Measurements from ENCODE around the gene ALX4.

The ALX4 gene

GRCh38 chr11:44256673-44257291, 53.2 kb downstream of the ALX4 start:
- DNase-seq (ENCODE audit: low spot score), result no peak
- Histone ChIP-seq H2BK5ac (ENCODE audit: low read length) (no peak overlapping the region), H3K18ac (ENCODE audit: low read length) (no peak overlapping the region), H3K27ac (replicated peaks; ENCODE audit: low read length) (no peak overlapping the region), H3K4me3 (ENCODE audit: low read length in 2 of 2) (no peak overlapping the region), H2BK120ac (ENCODE audit: low read depth, low read length) (no peak overlapping the region), H2BK15ac (ENCODE audit: low read length) (no peak overlapping the region), H3K4me2 (ENCODE audit: insufficient read depth, low read length, poor library complexity, severe bottlenecking) (no peak overlapping the region), H3K9me3 (replicated peaks in 1 of 2; ENCODE audit: control insufficient read depth in 2 of 2, insufficient read depth in 1 of 2, low read depth in 1 of 2, low read length in 2 of 2) (peaks cover 1 to 9% of the 10 kb centered on the region in 2 donors), H2AK5ac (ENCODE audit: low read depth, low read length) (no peak overlapping the region), H3K79me1 (ENCODE audit: low read depth, low read length) (no peaks in the 10 kb centered on the region), H3K23ac (ENCODE audit: low read depth, low read length, poor library complexity) (no peak overlapping the region), H4K8ac (ENCODE audit: low read depth, low read length) (no peak overlapping the region), H3K4ac (ENCODE audit: low read length) (no peak overlapping the region), H3K27me3 (ENCODE audit: control insufficient read depth in 3 of 3, insufficient read depth in 3 of 3, low read depth in 1 of 3, low read length in 3 of 3) (no peaks in the 10 kb centered on the region), H3K4me1 (ENCODE audit: control insufficient read depth in 2 of 2, insufficient read depth in 1 of 2, low read depth in 1 of 2, low read length in 2 of 2) (peaks cover 4 to 13% of the 10 kb centered on the region in 2 donors), H4K91ac (ENCODE audit: low read depth, low read length, poor library complexity) (no peak overlapping the region), H2BK12ac (ENCODE audit: low read length) (no peak overlapping the region), H3K14ac (ENCODE audit: low read length) (no peak overlapping the region), H3K9ac (ENCODE audit: low read depth, low read length, poor library complexity) (no peak overlapping the region), H2AFZ (ENCODE audit: low read length) (no peak overlapping the region), H3K36me3 (replicated peaks in 1 of 2; ENCODE audit: control insufficient read depth in 2 of 2, insufficient read depth in 2 of 2, low read length in 2 of 2) (no peaks in the 10 kb centered on the region)
- WGBS, 2 donors (ENCODE audit: extremely low coverage in 2 of 2, insufficient read length in 2 of 2, insufficient replicate concordance in 1 of 2), result no CpG with 5 or more reads among the region's 4 CpGs

GRCh38 chr11:44255406-44256071, 54.4 kb downstream of the ALX4 start:
- H2BK15ac ChIP-seq (ENCODE audit: low read length), result no peak overlapping the region
- H3K14ac ChIP-seq (ENCODE audit: low read length), result no peak overlapping the region
- no peak overlapping the region for H2BK5ac ChIP-seq (ENCODE audit: low read length)
- H3K18ac ChIP-seq (ENCODE audit: low read length), result no peak overlapping the region
- no peak overlapping the region for H3K27ac ChIP-seq (replicated peaks; ENCODE audit: low read length)
- no peak overlapping the region for H3K23ac ChIP-seq (ENCODE audit: low read depth, low read length, poor library complexity)
- no peak overlapping the region for H3K4me3 ChIP-seq (ENCODE audit: low read length in 2 of 2)
- no peak overlapping the region for H2AFZ ChIP-seq (ENCODE audit: low read length)
- peaks cover 4 to 13% of the 10 kb centered on the region in 2 donors for H3K4me1 ChIP-seq (ENCODE audit: control insufficient read depth in 2 of 2, insufficient read depth in 1 of 2, low read depth in 1 of 2, low read length in 2 of 2)
- no peak overlapping the region for H3K9ac ChIP-seq (ENCODE audit: low read depth, low read length, poor library complexity)
- H4K91ac ChIP-seq (ENCODE audit: low read depth, low read length, poor library complexity), result no peak overlapping the region
- no peak overlapping the region for H4K8ac ChIP-seq (ENCODE audit: low read depth, low read length)
- no peak overlapping the region for H3K4ac ChIP-seq (ENCODE audit: low read length)
- H3K9me3 ChIP-seq (replicated peaks in 1 of 2; ENCODE audit: control insufficient read depth in 2 of 2, insufficient read depth in 1 of 2, low read depth in 1 of 2, low read length in 2 of 2), result peaks cover 1 to 9% of the 10 kb centered on the region in 2 donors
- no peak for DNase-seq (ENCODE audit: low spot score)
- no peaks in the 10 kb centered on the region for H3K79me1 ChIP-seq (ENCODE audit: low read depth, low read length)
- no peaks in the 10 kb centered on the region for H3K36me3 ChIP-seq (replicated peaks in 1 of 2; ENCODE audit: control insufficient read depth in 2 of 2, insufficient read depth in 2 of 2, low read length in 2 of 2)
- no CpG with 5 or more reads among the region's 6 CpGs for WGBS, 2 donors (ENCODE audit: extremely low coverage in 2 of 2, insufficient read length in 2 of 2, insufficient replicate concordance in 1 of 2)
- no peak overlapping the region for H2BK120ac ChIP-seq (ENCODE audit: low read depth, low read length)
- H3K4me2 ChIP-seq (ENCODE audit: insufficient read depth, low read length, poor library complexity, severe bottlenecking), result no peak overlapping the region
- no peaks in the 10 kb centered on the region for H3K27me3 ChIP-seq (ENCODE audit: control insufficient read depth in 3 of 3, insufficient read depth in 3 of 3, low read depth in 1 of 3, low read length in 3 of 3)
- no peak overlapping the region for H2BK12ac ChIP-seq (ENCODE audit: low read length)
- no peak overlapping the region for H2AK5ac ChIP-seq (ENCODE audit: low read depth, low read length)

- no peak overlapping the region for H2BK15ac ChIP-seq (ENCODE audit: low read length)
- H3K4me3 ChIP-seq (ENCODE audit: low read length in 2 of 2), result no peak overlapping the region
- no peak overlapping the region for H2BK120ac ChIP-seq (ENCODE audit: low read depth, low read length)
- no peak overlapping the region for H2BK5ac ChIP-seq (ENCODE audit: low read length)
- no peak overlapping the region for H3K4me2 ChIP-seq (ENCODE audit: insufficient read depth, low read length, poor library complexity, severe bottlenecking)
- H3K9ac ChIP-seq (ENCODE audit: low read depth, low read length, poor library complexity), result no peak overlapping the region
- H3K27ac ChIP-seq (replicated peaks; ENCODE audit: low read length), result no peak overlapping the region
- H2AFZ ChIP-seq (ENCODE audit: low read length), result no peak overlapping the region
- H4K91ac ChIP-seq (ENCODE audit: low read depth, low read length, poor library complexity), result no peak overlapping the region
- H3K4ac ChIP-seq (ENCODE audit: low read length), result no peak overlapping the region
- H2BK12ac ChIP-seq (ENCODE audit: low read length), result no peak overlapping the region
- H3K18ac ChIP-seq (ENCODE audit: low read length), result no peak overlapping the region
- H4K8ac ChIP-seq (ENCODE audit: low read depth, low read length), result no peak overlapping the region
- no peak for DNase-seq (ENCODE audit: low spot score)
- no peaks in the 10 kb centered on the region for H3K27me3 ChIP-seq (ENCODE audit: control insufficient read depth in 3 of 3, insufficient read depth in 3 of 3, low read depth in 1 of 3, low read length in 3 of 3)
- H3K14ac ChIP-seq (ENCODE audit: low read length), result no peak overlapping the region
- no CpG with 5 or more reads among the region's 2 CpGs for WGBS, 2 donors (ENCODE audit: extremely low coverage in 2 of 2, insufficient read length in 2 of 2, insufficient replicate concordance in 1 of 2)
- no peak overlapping the region for H3K23ac ChIP-seq (ENCODE audit: low read depth, low read length, poor library complexity)
- H3K79me1 ChIP-seq (ENCODE audit: low read depth, low read length), result no peaks in the 10 kb centered on the region
- H3K4me1 ChIP-seq (ENCODE audit: control insufficient read depth in 2 of 2, insufficient read depth in 1 of 2, low read depth in 1 of 2, low read length in 2 of 2), result no peaks in the 10 kb centered on the region
- H3K9me3 ChIP-seq (replicated peaks in 1 of 2; ENCODE audit: control insufficient read depth in 2 of 2, insufficient read depth in 1 of 2, low read depth in 1 of 2, low read length in 2 of 2), result peaks cover 1 to 9% of the 10 kb centered on the region in 2 donors
- no peak overlapping the region for H2AK5ac ChIP-seq (ENCODE audit: low read depth, low read length)
- no peaks in the 10 kb centered on the region for H3K36me3 ChIP-seq (replicated peaks in 1 of 2; ENCODE audit: control insufficient read depth in 2 of 2, insufficient read depth in 2 of 2, low read length in 2 of 2)
Observed at GRCh38 chr11:44252999-44253602, 56.8 kb downstream of the ALX4 start.

- Histone ChIP-seq H3K4me3 (ENCODE audit: low read length in 2 of 2) (no peak overlapping the region), H3K27me3 (ENCODE audit: control insufficient read depth in 3 of 3, insufficient read depth in 3 of 3, low read depth in 1 of 3, low read length in 3 of 3) (no peaks in the 10 kb centered on the region), H2BK5ac (ENCODE audit: low read length) (no peak overlapping the region), H3K4ac (ENCODE audit: low read length) (no peak overlapping the region), H4K91ac (ENCODE audit: low read depth, low read length, poor library complexity) (no peak overlapping the region), H2BK15ac (ENCODE audit: low read length) (no peak overlapping the region), H3K79me1 (ENCODE audit: low read depth, low read length) (no peaks in the 10 kb centered on the region), H3K9me3 (replicated peaks in 1 of 2; ENCODE audit: control insufficient read depth in 2 of 2, insufficient read depth in 1 of 2, low read depth in 1 of 2, low read length in 2 of 2) (peaks cover 1 to 9% of the 10 kb centered on the region in 2 donors), H3K4me1 (ENCODE audit: control insufficient read depth in 2 of 2, insufficient read depth in 1 of 2, low read depth in 1 of 2, low read length in 2 of 2) (peaks cover 0 to 1% of the 10 kb centered on the region in 2 donors), H4K8ac (ENCODE audit: low read depth, low read length) (no peak overlapping the region), H3K18ac (ENCODE audit: low read length) (no peak overlapping the region), H3K27ac (replicated peaks; ENCODE audit: low read length) (no peak overlapping the region), H2AK5ac (ENCODE audit: low read depth, low read length) (no peak overlapping the region), H3K36me3 (replicated peaks in 1 of 2; ENCODE audit: control insufficient read depth in 2 of 2, insufficient read depth in 2 of 2, low read length in 2 of 2) (no peaks in the 10 kb centered on the region), H2BK12ac (ENCODE audit: low read length) (no peak overlapping the region), H3K23ac (ENCODE audit: low read depth, low read length, poor library complexity) (no peak overlapping the region), H3K14ac (ENCODE audit: low read length) (no peak overlapping the region), H3K4me2 (ENCODE audit: insufficient read depth, low read length, poor library complexity, severe bottlenecking) (no peak overlapping the region), H2BK120ac (ENCODE audit: low read depth, low read length) (no peak overlapping the region), H3K9ac (ENCODE audit: low read depth, low read length, poor library complexity) (no peak overlapping the region), H2AFZ (ENCODE audit: low read length) (no peak overlapping the region)
- no CpG with 5 or more reads among the region's 6 CpGs for WGBS, 2 donors (ENCODE audit: extremely low coverage in 2 of 2, insufficient read length in 2 of 2, insufficient replicate concordance in 1 of 2)
- DNase-seq (ENCODE audit: low spot score), result no peak
Observed at GRCh38 chr11:44250421-44250820, 59.5 kb downstream of the ALX4 start.
